Neural progenitor cell (in vitro differentiated cells): ENCODE data around the gene PAQR3.

ENCODE experiments used
- EZH2 ChIP-seq: fragments of 200-600 bp; sonication (generic); IDR thresholded peaks from 2 replicates; pipeline ENCODE4 v1.6.1; 2017; ENCODE audit warnings: antibody characterized with exemption, mild to moderate bottlenecking, moderate library complexity
- TF ChIP-seq, protein P1 (sequence below): fragments of 200-600 bp; sonication (generic); IDR thresholded peaks from 2 replicates; pipeline ENCODE4 v1.5.1; 2017; ENCODE audit warnings: antibody characterized with exemption, mild to moderate bottlenecking

DNA sequence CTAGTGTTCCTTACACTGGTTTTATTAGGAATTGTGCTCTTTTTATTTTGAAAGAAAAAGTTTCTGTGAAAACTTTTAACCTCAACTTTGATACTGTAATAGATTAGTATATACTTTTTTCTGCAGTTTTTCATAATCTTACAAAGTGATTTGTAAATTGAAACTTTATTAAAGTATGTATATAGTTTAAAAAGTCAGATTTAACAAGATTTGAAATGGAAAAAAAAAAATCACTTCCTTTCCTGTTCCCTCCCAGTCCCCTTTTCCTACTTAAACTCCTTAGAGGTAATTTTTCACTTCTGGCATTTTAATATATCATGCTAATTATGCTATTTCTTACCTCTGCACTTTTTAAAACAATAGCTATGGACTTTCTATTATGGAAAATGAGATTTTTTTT is 49.3 kb downstream of the PAQR3 start:
- TF ChIP-seq, protein P1, sequence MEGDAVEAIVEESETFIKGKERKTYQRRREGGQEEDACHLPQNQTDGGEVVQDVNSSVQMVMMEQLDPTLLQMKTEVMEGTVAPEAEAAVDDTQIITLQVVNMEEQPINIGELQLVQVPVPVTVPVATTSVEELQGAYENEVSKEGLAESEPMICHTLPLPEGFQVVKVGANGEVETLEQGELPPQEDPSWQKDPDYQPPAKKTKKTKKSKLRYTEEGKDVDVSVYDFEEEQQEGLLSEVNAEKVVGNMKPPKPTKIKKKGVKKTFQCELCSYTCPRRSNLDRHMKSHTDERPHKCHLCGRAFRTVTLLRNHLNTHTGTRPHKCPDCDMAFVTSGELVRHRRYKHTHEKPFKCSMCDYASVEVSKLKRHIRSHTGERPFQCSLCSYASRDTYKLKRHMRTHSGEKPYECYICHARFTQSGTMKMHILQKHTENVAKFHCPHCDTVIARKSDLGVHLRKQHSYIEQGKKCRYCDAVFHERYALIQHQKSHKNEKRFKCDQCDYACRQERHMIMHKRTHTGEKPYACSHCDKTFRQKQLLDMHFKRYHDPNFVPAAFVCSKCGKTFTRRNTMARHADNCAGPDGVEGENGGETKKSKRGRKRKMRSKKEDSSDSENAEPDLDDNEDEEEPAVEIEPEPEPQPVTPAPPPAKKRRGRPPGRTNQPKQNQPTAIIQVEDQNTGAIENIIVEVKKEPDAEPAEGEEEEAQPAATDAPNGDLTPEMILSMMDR = no peak
- no peak for TF ChIP-seq EZH2
